Hematopoietic multipotent progenitor cell treated with erythropoietin and hydrocortisone succinate and interleukin-3 and kit ligand, for 4 days (in vitro differentiated cells): ENCODE measurements around the gene RAPGEF4.
"Not testable (repeated sequence)": the region's sequence is repeated elsewhere in the genome, so short reads cannot be mapped to it uniquely, and the experiment has no call there.

Experiments
- DNase-seq: peaks from one replicate; pipeline ENCODE4 v3.0.0-alpha.2; 2015

The RAPGEF4 gene

GRCh38 chr2:173010233-173010632, 274.6 kb downstream of the RAPGEF4 start:
- DNase-seq: no peak

- no peak for DNase-seq
Measured at GRCh38 chr2:173016451-173016850, 280.8 kb downstream of the RAPGEF4 start.

GRCh38 chr2:173017646-173018420, 282.2 kb downstream of the RAPGEF4 start:
- DNase-seq: no peak

- no peak for DNase-seq
Measured at GRCh38 chr2:173019755-173020154, 284.1 kb downstream of the RAPGEF4 start.

- DNase-seq: peak; percentile 20
Measured at GRCh38 chr2:173021939-173022371, 286.3 kb downstream of the RAPGEF4 start.

GRCh38 chr2:173023718-173024117, 288.1 kb downstream of the RAPGEF4 start:
- no peak for DNase-seq

GRCh38 chr2:173026479-173026878, 290.8 kb downstream of the RAPGEF4 start:
- no peak for DNase-seq

GRCh38 chr2:173027181-173028128, 291.8 kb downstream of the RAPGEF4 start:
- peak; percentile 93 for DNase-seq

- DNase-seq: no peak
Measured at GRCh38 chr2:173028141-173028540, 292.5 kb downstream of the RAPGEF4 start.

GRCh38 chr2:173028671-173029070, 293.0 kb downstream of the RAPGEF4 start:
- no peak for DNase-seq

- no peak for DNase-seq
Measured at GRCh38 chr2:173030561-173031490, 295.2 kb downstream of the RAPGEF4 start.

- no peak for DNase-seq
Measured at GRCh38 chr2:173032032-173032431, 296.4 kb downstream of the RAPGEF4 start.

GRCh38 chr2:173033084-173033483, 297.4 kb downstream of the RAPGEF4 start:
- no peak for DNase-seq

- DNase-seq: no peak
Measured at GRCh38 chr2:173034143-173034542, 298.5 kb downstream of the RAPGEF4 start.

- no peak for DNase-seq
Measured at GRCh38 chr2:173037245-173038120, 301.8 kb downstream of the RAPGEF4 start.

- not testable (repeated sequence) for DNase-seq
Measured at GRCh38 chr2:173038257-173038656, 302.6 kb downstream of the RAPGEF4 start.

GRCh38 chr2:173040729-173041128, 305.1 kb downstream of the RAPGEF4 start:
- no peak for DNase-seq

- DNase-seq: no peak
Measured at GRCh38 chr2:173043476-173043875, 307.8 kb downstream of the RAPGEF4 start.

- no peak for DNase-seq
Measured at GRCh38 chr2:173043897-173044519, 308.4 kb downstream of the RAPGEF4 start.

GRCh38 chr2:173044686-173045085, 309.0 kb downstream of the RAPGEF4 start:
- DNase-seq: no peak

GRCh38 chr2:173045181-173045580, 309.5 kb downstream of the RAPGEF4 start:
- no peak for DNase-seq
